A673 (cell line): ENCODE data around the gene LACTBL1. TPM values are rescaled to one million over a fixed set of nuclear protein-coding genes. Genes with fewer than 3 reads are reported as not detected.

Experiments
- BruUV-seq: library from RNA; stranded (reverse); fragments of 400-500 nt; replicated peaks from 2 replicates; lab custom pipeline; 2021; lab: Mats Ljungman, UMichigan
- CTCF ChIA-PET: fragments of 300-600 bp; sonication (Branson Sonifier 250); formaldehyde crosslinking; loops from one replicate; lab custom pipeline; 2022; ENCODE audit warnings: antibody characterized with exemption; lab: Charles Lee
- POLR2A ChIA-PET: fragments of 300-600 bp; sonication (Branson Sonifier 250); formaldehyde crosslinking; loops from one replicate; lab custom pipeline; 2022; ENCODE audit warnings: antibody characterized with exemption; ENCODE audit not compliant: low non-redundant PET; lab: Charles Lee
- DNase-seq: peaks from one replicate; pipeline ENCODE4 v3.0.0-alpha.2; 2015; ENCODE audit warnings: low spot score
- H3K27ac ChIP-seq: fragments of 200-600 bp; sonication (generic); 2 replicates; pipeline ENCODE4 v1.5.1; 2016; ENCODE audit warnings: mixed run types, low read depth, mild to moderate bottlenecking, mixed read lengths, antibody characterized with exemption, low read length; ENCODE audit not compliant: poor library complexity, severe bottlenecking
- H3K27me3 ChIP-seq: fragments of 200-600 bp; sonication (generic); replicated peaks from 2 replicates; pipeline ENCODE4 v1.6.1; 2017; ENCODE audit warnings: mixed run types, low read depth, mild to moderate bottlenecking, mixed read lengths, antibody characterized with exemption, low read length; ENCODE audit not compliant: insufficient read depth, poor library complexity
- H3K36me3 ChIP-seq: fragments of 200-600 bp; sonication (generic); 2 replicates; pipeline ENCODE4 v1.6.1; 2016; ENCODE audit warnings: mixed run types, mild to moderate bottlenecking, mixed read lengths, antibody characterized with exemption, low read length; ENCODE audit not compliant: insufficient read depth, poor library complexity, severe bottlenecking
- H3K4me1 ChIP-seq: fragments of 200-600 bp; sonication (generic); 2 replicates; pipeline ENCODE4 v1.6.1; 2017; ENCODE audit warnings: mixed run types, mild to moderate bottlenecking, mixed read lengths, antibody characterized with exemption, low read length; ENCODE audit not compliant: insufficient read depth, poor library complexity, severe bottlenecking
- H3K4me3 ChIP-seq: fragments of 200-600 bp; sonication (generic); 2 replicates; pipeline ENCODE4 v1.5.1; 2016; ENCODE audit warnings: low read depth, mixed run types, mild to moderate bottlenecking, mixed read lengths, low read length; ENCODE audit not compliant: poor library complexity, severe bottlenecking
- H3K9me3 ChIP-seq: fragments of 200-600 bp; sonication (generic); 2 replicates; pipeline ENCODE4 v1.6.1; 2016; ENCODE audit warnings: mixed run types, low read depth, mild to moderate bottlenecking, mixed read lengths, antibody characterized with exemption, low read length; ENCODE audit not compliant: poor library complexity, severe bottlenecking
- EZH2 ChIP-seq: fragments of 200-600 bp; sonication (generic); IDR thresholded peaks from 2 replicates; pipeline ENCODE4 v1.6.1; 2017; ENCODE audit warnings: borderline replicate concordance, low read depth, mild to moderate bottlenecking, mixed read lengths, antibody characterized with exemption, low read length; ENCODE audit not compliant: poor library complexity, severe bottlenecking
- intact Hi-C: fragments of 100-400 bp; cut with micrococcal nuclease; formaldehyde crosslinking; loops from one replicate; pipeline ENCODE4 v1.10.0; 2022; ENCODE audit not compliant: unreplicated experiment
- total RNA-seq: library from RNA; stranded (reverse); gene quantifications from 2 replicates; pipeline ENCODE4 v1.2.3, GENCODE V29; 2021
- TF ChIP-seq, protein P1 (sequence below): fragments of 300-800, 200-600 bp; sonication (generic); conservative IDR thresholded peaks from 2 replicates; pipeline ENCODE4 v1.5.1; 2017; ENCODE audit warnings: low read depth, mild to moderate bottlenecking, antibody characterized with exemption, low read length, moderate library complexity, mixed read lengths

The LACTBL1 gene
- total RNA-seq, 1 experiment from 2014 or later: 0.24 TPM

GRCh38 chr1:22976461-22977243 lies 4.0 kb upstream of the LACTBL1 start:
- intact Hi-C loops: loop anchor here (1.0 to 10.0 kb wide), 5 partner anchors 121 to 658 kb away; no protein-coding TSS in a partner anchor

DNA sequence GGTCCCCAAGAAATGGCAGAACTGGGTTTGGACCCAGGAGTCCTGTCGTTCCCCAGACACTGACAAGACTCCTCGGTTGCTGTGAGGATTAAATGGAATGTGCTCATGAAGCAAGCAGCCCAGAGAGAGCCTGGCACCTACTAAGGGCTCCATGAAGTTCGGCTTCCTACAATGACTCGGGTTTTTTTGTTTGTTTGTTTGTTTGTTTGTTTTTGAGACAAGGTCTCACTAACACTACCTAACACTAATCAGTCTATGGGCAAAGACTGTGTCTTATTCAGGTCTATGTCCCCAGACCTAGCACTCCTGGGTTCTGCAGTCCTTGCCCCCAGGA lies 3.4 kb upstream of the LACTBL1 start:
- intact Hi-C loops: loop anchor here (1.0 to 10.0 kb wide), 5 partner anchors 121 to 659 kb away; no protein-coding TSS in a partner anchor
- CTCF ChIA-PET: interaction anchor here (1.1 kb wide), 1 partner anchor 208 kb away, joined by 3 read pairs; no protein-coding TSS in a partner anchor
- POLR2A ChIA-PET: no interaction called here
- no peak overlapping the region for H3K27ac ChIP-seq
- TF ChIP-seq EZH2: no peak
- TF ChIP-seq, protein P1, sequence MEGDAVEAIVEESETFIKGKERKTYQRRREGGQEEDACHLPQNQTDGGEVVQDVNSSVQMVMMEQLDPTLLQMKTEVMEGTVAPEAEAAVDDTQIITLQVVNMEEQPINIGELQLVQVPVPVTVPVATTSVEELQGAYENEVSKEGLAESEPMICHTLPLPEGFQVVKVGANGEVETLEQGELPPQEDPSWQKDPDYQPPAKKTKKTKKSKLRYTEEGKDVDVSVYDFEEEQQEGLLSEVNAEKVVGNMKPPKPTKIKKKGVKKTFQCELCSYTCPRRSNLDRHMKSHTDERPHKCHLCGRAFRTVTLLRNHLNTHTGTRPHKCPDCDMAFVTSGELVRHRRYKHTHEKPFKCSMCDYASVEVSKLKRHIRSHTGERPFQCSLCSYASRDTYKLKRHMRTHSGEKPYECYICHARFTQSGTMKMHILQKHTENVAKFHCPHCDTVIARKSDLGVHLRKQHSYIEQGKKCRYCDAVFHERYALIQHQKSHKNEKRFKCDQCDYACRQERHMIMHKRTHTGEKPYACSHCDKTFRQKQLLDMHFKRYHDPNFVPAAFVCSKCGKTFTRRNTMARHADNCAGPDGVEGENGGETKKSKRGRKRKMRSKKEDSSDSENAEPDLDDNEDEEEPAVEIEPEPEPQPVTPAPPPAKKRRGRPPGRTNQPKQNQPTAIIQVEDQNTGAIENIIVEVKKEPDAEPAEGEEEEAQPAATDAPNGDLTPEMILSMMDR: no peak
- no TSS peak for BruUV-seq
- no peak for DNase-seq
- no peaks in the 10 kb centered on the region for H3K27me3 ChIP-seq
- H3K4me3 ChIP-seq: no peak overlapping the region
- H3K4me1 ChIP-seq: peaks cover 16% of the 10 kb centered on the region
- no peaks in the 10 kb centered on the region for H3K36me3 ChIP-seq
- no peaks in the 10 kb centered on the region for H3K9me3 ChIP-seq

More at GRCh38 chr1:22976461-22977243, 4.0 kb upstream of the LACTBL1 start:
- ChIA-PET POLR2A (no interaction called here), CTCF (interaction anchor here (0.9 kb wide), 1 partner anchor 208 kb away, joined by 9 read pairs; no protein-coding TSS in a partner anchor)
- no peak overlapping the region for H3K4me3 ChIP-seq
- peaks cover 16% of the 10 kb centered on the region for H3K4me1 ChIP-seq
- no peaks in the 10 kb centered on the region for H3K9me3 ChIP-seq
- H3K27me3 ChIP-seq: no peaks in the 10 kb centered on the region
- H3K36me3 ChIP-seq: no peaks in the 10 kb centered on the region
- DNase-seq: peak; percentile 90
- TF ChIP-seq, protein P1: peak; percentile 94
- no peak for TF ChIP-seq EZH2
- no TSS peak for BruUV-seq
- H3K27ac ChIP-seq: no peak overlapping the region

DNA sequence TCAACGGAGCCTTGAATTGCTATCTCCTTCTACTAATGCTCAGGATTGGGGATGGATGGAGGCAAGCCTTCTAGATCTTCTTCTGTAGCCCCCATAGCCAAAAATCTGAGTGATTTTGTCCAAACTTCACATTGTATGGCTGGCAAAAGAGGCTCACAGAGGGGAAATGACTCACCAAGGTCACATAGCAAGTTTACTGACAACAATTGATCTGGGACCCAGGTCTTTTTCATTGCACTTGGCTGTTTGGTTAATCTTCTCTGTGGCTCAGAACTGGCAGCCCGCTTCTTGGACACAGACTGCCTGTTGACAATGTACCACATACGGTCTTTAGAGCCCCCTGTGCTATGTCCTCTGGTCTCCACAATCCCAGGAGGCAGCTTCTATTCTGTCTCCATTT lies 3.0 kb upstream of the LACTBL1 start:
- BruUV-seq: no TSS peak
- no peak for DNase-seq
- ChIA-PET POLR2A (no interaction called here), CTCF (interaction anchor here (1.1 kb wide), 1 partner anchor 209 kb away, joined by 3 read pairs; no protein-coding TSS in a partner anchor)
- intact Hi-C loops: loop anchor here (1.0 to 10.0 kb wide), 5 partner anchors 122 to 659 kb away; no protein-coding TSS in a partner anchor
- no peaks in the 10 kb centered on the region for H3K27me3 ChIP-seq
- no peak overlapping the region for H3K27ac ChIP-seq
- H3K9me3 ChIP-seq: no peaks in the 10 kb centered on the region
- TF ChIP-seq, protein P1: no peak
- no peak for TF ChIP-seq EZH2
- no peak overlapping the region for H3K4me3 ChIP-seq
- no peaks in the 10 kb centered on the region for H3K36me3 ChIP-seq
- peaks cover 16% of the 10 kb centered on the region for H3K4me1 ChIP-seq
